ENCODE results near the gene GSTCD. TPM values are rescaled to one million over a fixed set of nuclear protein-coding genes. Genes with fewer than 3 reads are reported as not detected.

Gene GSTCD
- total and polyA plus RNA-seq, 2 donors (not counting 1 experiment from before 2014, with no cell fraction given): 8.5 to 10.9 TPM

DNA sequence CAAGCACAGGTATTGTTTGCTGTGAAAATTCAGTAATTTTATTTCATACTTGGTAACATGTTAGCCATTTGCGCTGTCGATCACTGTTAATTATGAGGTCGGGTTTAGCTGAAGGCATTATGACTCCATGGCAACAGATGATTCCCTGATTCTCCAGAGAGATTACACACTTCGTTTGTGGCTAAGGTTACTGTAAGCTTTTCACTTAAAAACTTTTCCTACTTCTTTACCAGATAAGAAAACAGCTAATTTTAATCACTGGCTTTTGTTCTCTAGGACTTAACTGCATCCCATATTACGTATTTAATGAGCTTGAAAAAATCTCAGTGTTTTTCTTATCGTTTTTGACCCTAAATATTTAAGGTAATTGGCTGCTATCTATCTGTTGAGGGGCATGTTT, 2.1 kb downstream of the GSTCD start:
- H2AFZ ChIP-seq (ENCODE audit: low read length): peak overlapping the region; percentile 41

GRCh38 chr4:105712766-105713165, 4.2 kb downstream of the GSTCD start:
- peak overlapping the region; percentile 41 for H3K4me2 ChIP-seq (ENCODE audit: extremely low read depth, insufficient read depth, low read length)
- H2AFZ ChIP-seq (ENCODE audit: low read length): peak overlapping the region; percentile 34
- H3K27me3 ChIP-seq (ENCODE audit: control insufficient read depth, insufficient read depth, low read length): no peaks in the 10 kb centered on the region
- peaks cover 7% of the 10 kb centered on the region for H3K4me1 ChIP-seq (ENCODE audit: control insufficient read depth, extremely low read depth, insufficient read depth, low read length)
- TF ChIP-seq, protein P1, sequence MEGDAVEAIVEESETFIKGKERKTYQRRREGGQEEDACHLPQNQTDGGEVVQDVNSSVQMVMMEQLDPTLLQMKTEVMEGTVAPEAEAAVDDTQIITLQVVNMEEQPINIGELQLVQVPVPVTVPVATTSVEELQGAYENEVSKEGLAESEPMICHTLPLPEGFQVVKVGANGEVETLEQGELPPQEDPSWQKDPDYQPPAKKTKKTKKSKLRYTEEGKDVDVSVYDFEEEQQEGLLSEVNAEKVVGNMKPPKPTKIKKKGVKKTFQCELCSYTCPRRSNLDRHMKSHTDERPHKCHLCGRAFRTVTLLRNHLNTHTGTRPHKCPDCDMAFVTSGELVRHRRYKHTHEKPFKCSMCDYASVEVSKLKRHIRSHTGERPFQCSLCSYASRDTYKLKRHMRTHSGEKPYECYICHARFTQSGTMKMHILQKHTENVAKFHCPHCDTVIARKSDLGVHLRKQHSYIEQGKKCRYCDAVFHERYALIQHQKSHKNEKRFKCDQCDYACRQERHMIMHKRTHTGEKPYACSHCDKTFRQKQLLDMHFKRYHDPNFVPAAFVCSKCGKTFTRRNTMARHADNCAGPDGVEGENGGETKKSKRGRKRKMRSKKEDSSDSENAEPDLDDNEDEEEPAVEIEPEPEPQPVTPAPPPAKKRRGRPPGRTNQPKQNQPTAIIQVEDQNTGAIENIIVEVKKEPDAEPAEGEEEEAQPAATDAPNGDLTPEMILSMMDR (conservative IDR thresholded peaks at IDR 0.05 in 1 of 2, IDR thresholded peaks at IDR 0.05 in 1 of 2; ENCODE audit: low read depth in 1 of 2, low read length in 2 of 2): no peak
- no peak for TF ChIP-seq EZH2 (IDR thresholded peaks at IDR 0.05; ENCODE audit: low read length, missing control alignments)
- H3K36me3 ChIP-seq (ENCODE audit: control insufficient read depth, insufficient read depth, low read length): no peaks in the 10 kb centered on the region
- H3K9ac ChIP-seq (ENCODE audit: insufficient read depth, low read length): no peak overlapping the region
- no peak overlapping the region for H3K27ac ChIP-seq (ENCODE audit: insufficient read depth, low read length)
- no peaks in the 10 kb centered on the region for H4K20me1 ChIP-seq (ENCODE audit: control insufficient read depth, extremely low read depth, insufficient read depth, low read length)
- H3K79me2 ChIP-seq (ENCODE audit: control insufficient read depth, insufficient read depth, low read length): peaks cover 28% of the 10 kb centered on the region
- peak in 1 of 2 donors; percentile 11 for DNase-seq (ENCODE audit: low read depth in 2 of 2)
- no peaks in the 10 kb centered on the region for H3K9me3 ChIP-seq (ENCODE audit: control insufficient read depth, insufficient read depth, low read depth, low read length)
- no peak overlapping the region for H3K4me3 ChIP-seq (replicated peaks in 1 of 4; ENCODE audit: control extremely low read depth in 1 of 4, insufficient read depth in 1 of 4, low read depth in 3 of 4, low read length in 4 of 4)

More for the DNA sequence above, 2.1 kb downstream of the GSTCD start:
- no peak overlapping the region for H3K9ac ChIP-seq (ENCODE audit: insufficient read depth, low read length)
- TF ChIP-seq, protein P1 (conservative IDR thresholded peaks at IDR 0.05 in 1 of 2, IDR thresholded peaks at IDR 0.05 in 1 of 2; ENCODE audit: low read depth in 1 of 2, low read length in 2 of 2): no peak
- TF ChIP-seq EZH2 (IDR thresholded peaks at IDR 0.05; ENCODE audit: low read length, missing control alignments): no peak
- H3K27me3 ChIP-seq (ENCODE audit: control insufficient read depth, insufficient read depth, low read length): no peaks in the 10 kb centered on the region
- no peaks in the 10 kb centered on the region for H3K9me3 ChIP-seq (ENCODE audit: control insufficient read depth, insufficient read depth, low read depth, low read length)
- H3K36me3 ChIP-seq (ENCODE audit: control insufficient read depth, insufficient read depth, low read length): no peaks in the 10 kb centered on the region
- peak; percentile 2 to 17 for DNase-seq (ENCODE audit: low read depth in 2 of 2)
- H3K79me2 ChIP-seq (ENCODE audit: control insufficient read depth, insufficient read depth, low read length): peaks cover 46% of the 10 kb centered on the region
- H3K27ac ChIP-seq (ENCODE audit: insufficient read depth, low read length): no peak overlapping the region
- no peak overlapping the region for H3K4me2 ChIP-seq (ENCODE audit: extremely low read depth, insufficient read depth, low read length)
- H4K20me1 ChIP-seq (ENCODE audit: control insufficient read depth, extremely low read depth, insufficient read depth, low read length): no peaks in the 10 kb centered on the region
- peaks cover 7% of the 10 kb centered on the region for H3K4me1 ChIP-seq (ENCODE audit: control insufficient read depth, extremely low read depth, insufficient read depth, low read length)
- peak overlapping the region in 1 of 4 experiments; percentile 30 for H3K4me3 ChIP-seq (replicated peaks in 1 of 4; ENCODE audit: control extremely low read depth in 1 of 4, insufficient read depth in 1 of 4, low read depth in 3 of 4, low read length in 4 of 4)

- H3K79me2 ChIP-seq (ENCODE audit: control insufficient read depth, insufficient read depth, low read length): peaks cover 19% of the 10 kb centered on the region
- H3K9me3 ChIP-seq (ENCODE audit: control insufficient read depth, insufficient read depth, low read depth, low read length): no peaks in the 10 kb centered on the region
- no peak overlapping the region for H3K27ac ChIP-seq (ENCODE audit: insufficient read depth, low read length)
- TF ChIP-seq EZH2 (IDR thresholded peaks at IDR 0.05; ENCODE audit: low read length, missing control alignments): no peak
- TF ChIP-seq, protein P1 (conservative IDR thresholded peaks at IDR 0.05 in 1 of 2, IDR thresholded peaks at IDR 0.05 in 1 of 2; ENCODE audit: low read depth in 1 of 2, low read length in 2 of 2): no peak
- H3K4me2 ChIP-seq (ENCODE audit: extremely low read depth, insufficient read depth, low read length): peak overlapping the region; percentile 75
- H3K36me3 ChIP-seq (ENCODE audit: control insufficient read depth, insufficient read depth, low read length): no peaks in the 10 kb centered on the region
- H2AFZ ChIP-seq (ENCODE audit: low read length): no peak overlapping the region
- H3K9ac ChIP-seq (ENCODE audit: insufficient read depth, low read length): no peak overlapping the region
- peaks cover 7% of the 10 kb centered on the region for H3K4me1 ChIP-seq (ENCODE audit: control insufficient read depth, extremely low read depth, insufficient read depth, low read length)
- peak; percentile 25 to 41 for DNase-seq (ENCODE audit: low read depth in 2 of 2)
- no peaks in the 10 kb centered on the region for H4K20me1 ChIP-seq (ENCODE audit: control insufficient read depth, extremely low read depth, insufficient read depth, low read length)
- H3K27me3 ChIP-seq (ENCODE audit: control insufficient read depth, insufficient read depth, low read length): no peaks in the 10 kb centered on the region
- peak overlapping the region in 1 of 4 experiments; percentile 40 for H3K4me3 ChIP-seq (replicated peaks in 1 of 4; ENCODE audit: control extremely low read depth in 1 of 4, insufficient read depth in 1 of 4, low read depth in 3 of 4, low read length in 4 of 4)
Observed at GRCh38 chr4:105714071-105714521, 5.5 kb downstream of the GSTCD start.

All from fibroblast of lung (primary cell).